HG03457 (cell line): Measurements from ENCODE around the gene RFX2.
"Not testable (repeated sequence)": the region's sequence is repeated elsewhere in the genome, so short reads cannot be mapped to it uniquely, and the experiment has no call there.

Source experiments
- ATAC-seq: cut with Tn5 transposase; IDR thresholded peaks from one replicate; pipeline ENCODE4 v1.9.1; 2021; ENCODE audit warnings: moderate number of reproducible peaks; ENCODE audit not compliant: unreplicated experiment

The RFX2 gene

GRCh38 chr19:6076675-6077463 is 33.4 kb downstream of the RFX2 start:
- no peak for ATAC-seq

- no peak for ATAC-seq
Measured at GRCh38 chr19:6076291-6076665, 34.0 kb downstream of the RFX2 start.

- no peak for ATAC-seq
Measured at GRCh38 chr19:6074709-6075403, 35.4 kb downstream of the RFX2 start.

- no peak for ATAC-seq
Measured at GRCh38 chr19:6073858-6074708, 36.2 kb downstream of the RFX2 start.

GRCh38 chr19:6073233-6073632 is 37.1 kb downstream of the RFX2 start:
- not testable (repeated sequence) for ATAC-seq

- no peak for ATAC-seq
Measured at GRCh38 chr19:6071875-6072274, 38.4 kb downstream of the RFX2 start.

GRCh38 chr19:6070720-6071485 is 39.4 kb downstream of the RFX2 start:
- ATAC-seq, result no peak

- no peak for ATAC-seq
Measured at GRCh38 chr19:6070207-6070681, 40.1 kb downstream of the RFX2 start.

GRCh38 chr19:6069268-6069791 is 41.0 kb downstream of the RFX2 start:
- ATAC-seq, result no peak

GRCh38 chr19:6068711-6069110 is 41.6 kb downstream of the RFX2 start:
- no peak for ATAC-seq

GRCh38 chr19:6067975-6068374 is 42.3 kb downstream of the RFX2 start:
- ATAC-seq, result no peak

GRCh38 chr19:6066661-6067646 is 43.3 kb downstream of the RFX2 start:
- no peak for ATAC-seq

GRCh38 chr19:6065685-6066374 is 44.5 kb downstream of the RFX2 start:
- no peak for ATAC-seq

GRCh38 chr19:6064336-6065073 is 45.8 kb downstream of the RFX2 start:
- ATAC-seq, result no peak

- ATAC-seq, result no peak
Measured at GRCh38 chr19:6063576-6064335, 46.5 kb downstream of the RFX2 start.

GRCh38 chr19:6062961-6063575 is 47.2 kb downstream of the RFX2 start:
- ATAC-seq, result no peak

GRCh38 chr19:6062274-6062673 is 48.0 kb downstream of the RFX2 start:
- ATAC-seq, result no peak
